ENCODE measurements around the gene MUC21. TPM values are rescaled to one million over a fixed set of nuclear protein-coding genes. Genes with fewer than 3 reads are reported as not detected.

MUC21 gene
- total RNA-seq, 1 experiment from 2014 or later: not detected

- ChIA-PET POLR2A (no interaction called here), CTCF (no interaction called here)
- intact Hi-C loops (cut with micrococcal nuclease; ENCODE audit: unreplicated experiment) (no loop called here), in situ Hi-C loops (cut with HindIII; ENCODE audit: low pct_unique_long_range_greater_than_20kb, low sequenced_read_pairs) (no loop called here)
- H3K4me1 ChIP-seq (ENCODE audit: control insufficient read depth, insufficient read depth, low read length): no peaks in the 10 kb centered on the region
- TF ChIP-seq REST (IDR thresholded peaks at IDR 0.05; ENCODE audit: insufficient read depth in 1 of 2, low read depth in 2 of 2, low read length in 1 of 2) (no peak), POLR2AphosphoS5 (IDR thresholded peaks at IDR 0.05; ENCODE audit: low read depth, low read length) (no peak), SIN3A (IDR thresholded peaks at IDR 0.05; ENCODE audit: borderline replicate concordance, insufficient read depth, low read depth, low read length) (no peak), TCF7L2 (IDR thresholded peaks at IDR 0.05; ENCODE audit: low read depth, low read length) (no peak), CTCF (IDR thresholded peaks at IDR 0.05) (no peak)
- H3K4me3 ChIP-seq (ENCODE audit: low read depth in 2 of 2, low read length in 2 of 2): no peak overlapping the region
- DNase-seq (ENCODE audit: low read depth, low spot score) (no peak), ATAC-seq (no peak)
- no peak overlapping the region for H3K27ac ChIP-seq (ENCODE audit: low read length)
- H3K36me3 ChIP-seq (ENCODE audit: control insufficient read depth, insufficient read depth, low read length): no peaks in the 10 kb centered on the region
- BruUV-seq (replicated peaks): no TSS peak
- H3K9me3 ChIP-seq (ENCODE audit: control insufficient read depth, insufficient read depth, low read depth, low read length): no peaks in the 10 kb centered on the region
- no peaks in the 10 kb centered on the region for H3K27me3 ChIP-seq (ENCODE audit: control insufficient read depth, insufficient read depth, low read length)
These were observed 47.6 kb downstream of the MUC21 start for GRCh38 chr6:31031095-31031494.

- TF ChIP-seq POLR2AphosphoS5 (IDR thresholded peaks at IDR 0.05; ENCODE audit: low read depth, low read length): no peak
- no peak for TF ChIP-seq SIN3A (IDR thresholded peaks at IDR 0.05; ENCODE audit: borderline replicate concordance, insufficient read depth, low read depth, low read length)
- no peak for TF ChIP-seq CTCF (IDR thresholded peaks at IDR 0.05)
- TF ChIP-seq TCF7L2 (IDR thresholded peaks at IDR 0.05; ENCODE audit: low read depth, low read length): no peak
- no peak for TF ChIP-seq REST (IDR thresholded peaks at IDR 0.05; ENCODE audit: insufficient read depth in 1 of 2, low read depth in 2 of 2, low read length in 1 of 2)
- Histone ChIP-seq H3K27me3 (ENCODE audit: control insufficient read depth, insufficient read depth, low read length) (no peaks in the 10 kb centered on the region), H3K36me3 (ENCODE audit: control insufficient read depth, insufficient read depth, low read length) (no peaks in the 10 kb centered on the region), H3K4me3 (ENCODE audit: low read depth in 2 of 2, low read length in 2 of 2) (no peak overlapping the region), H3K27ac (ENCODE audit: low read length) (no peak overlapping the region), H3K4me1 (ENCODE audit: control insufficient read depth, insufficient read depth, low read length) (no peaks in the 10 kb centered on the region), H3K9me3 (ENCODE audit: control insufficient read depth, insufficient read depth, low read depth, low read length) (no peaks in the 10 kb centered on the region)
- DNase-seq (ENCODE audit: low read depth, low spot score): no peak
- intact Hi-C loops (cut with micrococcal nuclease; ENCODE audit: unreplicated experiment) (no loop called here), in situ Hi-C loops (cut with HindIII; ENCODE audit: low pct_unique_long_range_greater_than_20kb, low sequenced_read_pairs) (no loop called here)
- ChIA-PET CTCF (no interaction called here), POLR2A (no interaction called here)
- no TSS peak for BruUV-seq (replicated peaks)
- ATAC-seq: no peak
These were observed 49.6 kb downstream of the MUC21 start for GRCh38 chr6:31033075-31033474.

Measured in Panc1 (cell line).